ENCODE measurements around the gene CRY1. TPM values are rescaled to one million over a fixed set of nuclear protein-coding genes. Genes with fewer than 3 reads are reported as not detected.

Gene CRY1
- total RNA-seq, 1 experiment from 2014 or later, result 43.8 TPM

DNA sequence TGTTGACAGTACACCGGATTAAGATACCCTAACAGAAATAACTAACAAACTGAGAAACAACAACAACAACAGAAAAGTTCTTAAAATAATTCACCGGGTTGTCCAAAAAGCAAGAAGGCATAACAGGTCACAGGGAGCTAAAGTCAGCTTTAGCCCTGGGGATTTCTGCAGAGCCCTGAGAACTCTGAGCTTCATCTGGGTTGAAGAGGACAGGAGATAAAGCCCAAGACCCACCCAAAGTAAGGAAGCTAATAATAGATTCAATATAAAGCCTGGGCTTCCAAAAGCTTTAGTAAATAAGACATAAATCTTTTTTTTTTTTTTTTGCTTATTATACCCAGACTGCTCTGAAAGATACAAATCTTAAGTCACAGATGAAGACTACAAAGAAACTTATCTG is 62.3 kb downstream of the CRY1 start:
- BruUV-seq (replicated peaks), result no TSS peak
- in situ Hi-C loops (cut with HindIII; ENCODE audit: low pct_unique_long_range_greater_than_20kb, low sequenced_read_pairs) (no loop called here), intact Hi-C loops (cut with micrococcal nuclease; ENCODE audit: unreplicated experiment) (no loop called here)
- Histone ChIP-seq H3K4me1 (ENCODE audit: control insufficient read depth, insufficient read depth, low read length) (peaks cover 10% of the 10 kb centered on the region), H3K27ac (ENCODE audit: low read length) (no peak overlapping the region), H3K27me3 (ENCODE audit: control insufficient read depth, insufficient read depth, low read length) (no peaks in the 10 kb centered on the region), H3K9me3 (ENCODE audit: control insufficient read depth, insufficient read depth, low read depth, low read length) (no peaks in the 10 kb centered on the region), H3K4me3 (ENCODE audit: low read depth in 2 of 2, low read length in 2 of 2) (no peak overlapping the region), H3K36me3 (ENCODE audit: control insufficient read depth, insufficient read depth, low read length) (no peaks in the 10 kb centered on the region; the same call in 1 of the 2 replicates)
- ChIA-PET POLR2A (no interaction called here), CTCF (no interaction called here)
- TF ChIP-seq POLR2AphosphoS5 (IDR thresholded peaks at IDR 0.05; ENCODE audit: low read depth, low read length) (no peak), SIN3A (IDR thresholded peaks at IDR 0.05; ENCODE audit: borderline replicate concordance, insufficient read depth, low read depth, low read length) (no peak), REST (IDR thresholded peaks at IDR 0.05; ENCODE audit: insufficient read depth in 1 of 2, low read depth in 2 of 2, low read length in 1 of 2) (no peak), TCF7L2 (IDR thresholded peaks at IDR 0.05; ENCODE audit: low read depth, low read length) (no peak)
- TF ChIP-seq, protein P1, sequence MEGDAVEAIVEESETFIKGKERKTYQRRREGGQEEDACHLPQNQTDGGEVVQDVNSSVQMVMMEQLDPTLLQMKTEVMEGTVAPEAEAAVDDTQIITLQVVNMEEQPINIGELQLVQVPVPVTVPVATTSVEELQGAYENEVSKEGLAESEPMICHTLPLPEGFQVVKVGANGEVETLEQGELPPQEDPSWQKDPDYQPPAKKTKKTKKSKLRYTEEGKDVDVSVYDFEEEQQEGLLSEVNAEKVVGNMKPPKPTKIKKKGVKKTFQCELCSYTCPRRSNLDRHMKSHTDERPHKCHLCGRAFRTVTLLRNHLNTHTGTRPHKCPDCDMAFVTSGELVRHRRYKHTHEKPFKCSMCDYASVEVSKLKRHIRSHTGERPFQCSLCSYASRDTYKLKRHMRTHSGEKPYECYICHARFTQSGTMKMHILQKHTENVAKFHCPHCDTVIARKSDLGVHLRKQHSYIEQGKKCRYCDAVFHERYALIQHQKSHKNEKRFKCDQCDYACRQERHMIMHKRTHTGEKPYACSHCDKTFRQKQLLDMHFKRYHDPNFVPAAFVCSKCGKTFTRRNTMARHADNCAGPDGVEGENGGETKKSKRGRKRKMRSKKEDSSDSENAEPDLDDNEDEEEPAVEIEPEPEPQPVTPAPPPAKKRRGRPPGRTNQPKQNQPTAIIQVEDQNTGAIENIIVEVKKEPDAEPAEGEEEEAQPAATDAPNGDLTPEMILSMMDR (IDR thresholded peaks at IDR 0.05), result no peak
- ATAC-seq, result no peak
- no peak for DNase-seq (ENCODE audit: low read depth, low spot score)

DNA sequence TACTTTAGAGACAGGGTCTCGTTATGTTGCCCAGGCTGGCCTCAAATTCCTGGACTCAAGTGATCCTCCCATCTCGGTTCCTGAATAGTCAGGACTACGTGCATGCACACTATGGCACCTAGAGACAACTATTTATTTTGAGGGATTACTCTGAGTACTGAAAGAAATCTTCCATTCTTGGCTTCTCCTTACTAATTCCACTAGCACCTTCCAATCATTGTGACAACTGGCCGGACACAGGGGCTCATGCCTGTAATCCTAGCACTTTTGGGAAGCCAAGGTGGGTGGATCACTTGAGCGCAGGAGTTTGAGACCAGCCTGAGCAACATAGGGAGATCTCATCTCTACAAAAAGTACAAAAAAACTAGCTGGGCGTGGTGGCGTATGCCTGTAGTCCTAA is 64.3 kb downstream of the CRY1 start:
- Histone ChIP-seq H3K27ac (ENCODE audit: low read length) (no peak overlapping the region), H3K4me3 (ENCODE audit: low read depth in 2 of 2, low read length in 2 of 2) (no peak overlapping the region), H3K27me3 (ENCODE audit: control insufficient read depth, insufficient read depth, low read length) (no peaks in the 10 kb centered on the region), H3K4me1 (ENCODE audit: control insufficient read depth, insufficient read depth, low read length) (peaks cover 10% of the 10 kb centered on the region), H3K9me3 (ENCODE audit: control insufficient read depth, insufficient read depth, low read depth, low read length) (no peaks in the 10 kb centered on the region), H3K36me3 (ENCODE audit: control insufficient read depth, insufficient read depth, low read length) (no peaks in the 10 kb centered on the region; the same call in 1 of the 2 replicates)
- intact Hi-C loops (cut with micrococcal nuclease; ENCODE audit: unreplicated experiment), result no loop called here
- TF ChIP-seq, protein P1 (IDR thresholded peaks at IDR 0.05), result no peak
- TF ChIP-seq REST (IDR thresholded peaks at IDR 0.05; ENCODE audit: insufficient read depth in 1 of 2, low read depth in 2 of 2, low read length in 1 of 2) (no peak), SIN3A (IDR thresholded peaks at IDR 0.05; ENCODE audit: borderline replicate concordance, insufficient read depth, low read depth, low read length) (no peak), POLR2AphosphoS5 (IDR thresholded peaks at IDR 0.05; ENCODE audit: low read depth, low read length) (no peak), TCF7L2 (IDR thresholded peaks at IDR 0.05; ENCODE audit: low read depth, low read length) (no peak)
- no TSS peak for BruUV-seq (replicated peaks)
- CTCF ChIA-PET, result no interaction called here
- POLR2A ChIA-PET, result no interaction called here
- no peak for DNase-seq (ENCODE audit: low read depth, low spot score)
- ATAC-seq, result no peak
- in situ Hi-C loops (cut with HindIII; ENCODE audit: low pct_unique_long_range_greater_than_20kb, low sequenced_read_pairs), result no loop called here
